HG03460 (cell line): Measurements from ENCODE around the gene GRIK1.

Source experiments
- ATAC-seq: cut with Tn5 transposase; IDR thresholded peaks from one replicate; pipeline ENCODE4 v1.9.1; 2021; ENCODE audit not compliant: unreplicated experiment

The GRIK1 gene

DNA sequence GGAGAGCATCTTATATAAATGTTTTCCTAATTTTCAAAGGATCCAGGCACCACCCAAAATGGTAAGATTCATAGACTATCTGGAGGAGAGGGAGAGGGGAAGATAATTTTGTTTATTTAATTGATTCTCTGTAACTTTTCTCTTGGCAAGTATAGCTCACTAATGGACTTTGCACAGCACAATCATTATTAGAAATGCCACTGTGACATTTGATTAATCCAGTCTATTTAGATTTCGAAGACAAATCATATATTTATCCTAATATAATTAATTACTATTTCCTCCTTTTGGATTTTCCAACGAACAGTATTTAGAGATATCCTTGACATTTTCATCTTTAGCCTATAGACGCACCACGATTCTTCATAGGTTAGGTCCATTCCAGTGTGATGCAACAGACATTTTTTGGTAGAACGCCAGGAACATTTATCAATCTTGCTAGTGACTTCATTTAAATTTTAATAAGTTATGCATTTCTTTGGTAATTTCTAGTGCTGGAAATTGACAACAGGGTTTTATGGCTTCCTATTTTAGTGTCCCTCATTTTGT, 152.4 kb downstream of the GRIK1 start:
- ATAC-seq = no peak

DNA sequence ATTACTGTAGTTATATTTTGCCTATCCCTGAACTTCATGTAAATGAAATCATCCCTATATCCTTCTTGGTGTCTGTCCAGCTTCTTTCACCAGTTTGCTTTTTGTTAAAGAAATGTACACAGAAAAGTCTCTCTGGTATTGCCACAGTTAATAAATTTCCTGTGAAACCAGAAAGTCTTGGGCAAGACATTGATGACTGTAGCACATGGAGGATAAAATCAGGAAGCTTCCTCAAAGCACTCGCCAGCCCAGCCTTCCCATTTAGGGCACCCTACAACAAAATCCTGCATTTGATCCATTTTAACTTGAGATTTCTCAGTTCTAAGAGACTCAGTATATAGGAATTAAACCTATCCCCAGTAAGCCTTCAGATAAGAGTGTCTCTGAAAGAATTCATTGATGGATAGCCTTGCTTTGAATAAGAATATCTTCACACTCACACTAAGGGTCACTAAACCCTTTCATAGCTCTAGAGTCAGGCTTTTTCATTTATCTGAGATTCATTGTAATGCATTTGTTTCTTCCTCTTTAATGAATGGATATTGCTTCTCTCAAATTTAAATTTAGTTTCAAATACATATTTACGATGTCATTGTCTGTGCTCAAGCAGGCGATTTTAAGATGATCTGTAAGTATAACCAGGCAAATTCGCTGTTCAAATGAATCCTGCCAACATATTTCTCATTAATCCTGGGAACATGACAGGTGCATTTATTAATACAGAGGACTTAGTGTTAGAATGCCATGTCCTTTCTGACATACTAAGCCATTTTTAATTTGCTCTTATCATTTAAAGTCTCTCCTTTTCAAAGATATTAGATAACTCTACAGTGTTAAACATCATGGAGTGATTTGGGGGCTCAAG, 153.1 kb downstream of the GRIK1 start:
- ATAC-seq = no peak

DNA sequence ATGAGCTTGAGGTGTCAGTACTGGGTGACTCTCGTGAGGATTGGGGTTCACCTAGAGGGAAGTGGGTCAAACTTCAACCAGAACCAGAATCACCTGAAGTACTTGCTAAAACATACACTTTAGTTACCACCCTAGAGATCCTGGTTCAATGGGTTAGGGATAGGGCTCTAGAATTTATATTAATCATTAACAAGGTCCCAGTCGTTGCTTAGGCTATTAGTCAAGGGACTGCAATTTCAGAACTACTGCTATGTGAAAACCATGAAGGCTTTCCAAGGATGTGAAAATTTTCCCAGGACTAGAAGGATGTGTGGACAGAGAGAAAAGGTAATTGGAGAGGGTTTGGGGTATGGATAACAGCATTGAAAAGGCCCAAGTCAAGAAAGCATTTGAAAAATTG, 162.6 kb downstream of the GRIK1 start:
- no peak for ATAC-seq

DNA sequence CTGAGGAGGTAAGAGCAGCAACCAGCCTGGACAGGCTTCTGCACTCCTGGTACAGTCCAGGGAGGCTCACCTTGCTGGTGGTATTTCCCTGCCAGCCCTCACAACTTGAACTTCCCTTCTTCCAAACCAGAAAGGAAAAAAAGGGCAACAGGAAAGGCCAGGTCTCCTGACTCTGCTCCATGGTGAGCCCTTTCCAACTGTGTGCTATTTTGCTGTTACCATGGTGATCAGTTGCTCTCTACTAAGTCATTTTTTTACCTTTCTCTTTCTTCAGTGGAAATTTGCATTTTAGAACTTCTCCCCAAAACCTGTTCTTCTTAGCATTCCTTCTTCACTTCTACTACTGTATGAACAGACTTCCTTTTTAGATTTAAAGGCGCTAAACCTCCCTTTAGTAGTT, 164.3 kb downstream of the GRIK1 start:
- no peak for ATAC-seq

DNA sequence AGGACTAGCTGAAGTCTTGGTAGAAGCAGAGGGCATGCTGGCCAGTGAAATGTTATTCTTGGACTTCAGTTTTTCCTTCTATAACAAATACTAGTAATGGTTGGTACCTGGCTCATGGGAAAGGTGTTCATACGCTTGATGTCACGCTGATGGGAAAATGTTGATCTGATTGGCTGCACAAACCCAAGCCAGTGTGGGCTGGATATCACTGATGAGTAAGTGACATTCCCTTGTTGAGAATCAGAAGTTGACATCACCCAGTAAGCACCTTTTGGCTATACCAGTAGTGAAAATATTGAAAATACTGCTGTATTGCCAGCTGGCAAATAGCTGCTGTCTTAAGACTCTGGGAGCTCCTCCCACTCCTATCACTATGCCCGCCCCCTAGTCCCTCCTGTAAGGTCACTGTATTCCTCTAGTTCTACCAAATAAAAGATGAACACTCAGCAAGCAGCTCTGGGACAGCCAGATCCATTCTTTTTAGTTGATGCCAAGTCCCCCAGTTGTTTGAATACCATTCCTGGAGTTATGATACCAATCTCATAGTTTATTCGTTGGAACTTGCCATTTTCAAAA, 168.2 kb downstream of the GRIK1 start:
- ATAC-seq = no peak

DNA sequence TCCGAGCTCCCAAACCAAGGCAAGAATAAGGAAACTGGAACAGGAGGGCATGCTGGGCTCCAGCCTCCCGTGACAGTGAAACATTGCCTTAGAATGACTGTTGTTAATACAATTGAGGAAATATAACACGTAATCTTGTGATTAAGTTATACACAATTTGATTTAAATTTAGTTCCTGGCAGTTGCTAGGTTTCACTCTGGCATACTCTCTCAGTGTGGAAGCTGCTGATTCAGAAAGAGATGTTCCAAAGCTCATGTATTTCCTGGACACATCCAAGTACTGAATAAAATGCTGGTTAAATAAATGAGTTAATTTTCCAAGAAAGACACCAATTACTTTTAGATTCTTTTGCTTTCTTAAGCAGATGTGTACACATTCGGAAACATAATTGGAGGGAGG, 176.1 kb downstream of the GRIK1 start:
- ATAC-seq = no peak

DNA sequence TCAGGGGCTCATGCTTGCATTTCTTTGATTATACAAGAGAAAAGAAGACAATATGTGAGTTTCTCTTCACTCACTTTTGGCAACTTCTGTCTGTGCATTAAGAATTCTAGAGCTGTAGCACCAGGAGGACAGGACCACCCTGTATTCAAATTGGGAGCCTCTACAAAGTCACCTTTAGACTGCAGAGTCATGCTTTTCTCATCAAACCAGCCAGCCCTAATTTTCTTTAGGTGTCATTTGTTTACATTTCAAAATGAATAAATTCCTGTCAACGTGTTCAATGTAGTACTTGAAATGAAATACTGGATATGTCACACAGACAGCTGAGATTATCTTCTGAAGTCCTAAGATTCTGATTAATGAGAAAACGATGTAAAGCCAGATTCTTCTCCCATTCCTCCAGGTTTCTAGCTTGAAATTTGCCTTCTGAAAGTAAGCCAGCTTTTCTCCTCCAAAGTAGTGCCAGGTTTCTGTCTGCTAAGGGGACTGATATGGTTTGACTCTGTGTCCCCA, 177.2 kb downstream of the GRIK1 start:
- ATAC-seq = no peak

DNA sequence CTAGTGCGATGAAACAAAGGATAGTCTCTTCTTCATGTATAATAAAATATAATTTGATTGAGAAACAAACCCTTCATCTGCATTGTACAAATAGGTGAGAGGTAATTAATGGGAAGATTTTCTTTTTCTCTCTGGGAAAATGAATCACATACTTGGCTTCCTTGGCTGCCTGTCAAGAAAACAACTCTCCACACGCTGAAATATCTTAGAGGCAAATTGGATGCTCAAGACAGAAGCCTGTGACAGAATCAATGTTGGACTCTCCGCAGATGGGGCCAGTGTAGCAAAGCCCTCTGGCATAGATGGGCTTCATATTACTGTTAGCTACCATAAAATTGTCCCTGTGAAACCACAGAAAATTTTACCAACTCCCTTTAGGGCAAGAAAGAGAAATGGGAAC, 186.6 kb downstream of the GRIK1 start:
- no peak for ATAC-seq

DNA sequence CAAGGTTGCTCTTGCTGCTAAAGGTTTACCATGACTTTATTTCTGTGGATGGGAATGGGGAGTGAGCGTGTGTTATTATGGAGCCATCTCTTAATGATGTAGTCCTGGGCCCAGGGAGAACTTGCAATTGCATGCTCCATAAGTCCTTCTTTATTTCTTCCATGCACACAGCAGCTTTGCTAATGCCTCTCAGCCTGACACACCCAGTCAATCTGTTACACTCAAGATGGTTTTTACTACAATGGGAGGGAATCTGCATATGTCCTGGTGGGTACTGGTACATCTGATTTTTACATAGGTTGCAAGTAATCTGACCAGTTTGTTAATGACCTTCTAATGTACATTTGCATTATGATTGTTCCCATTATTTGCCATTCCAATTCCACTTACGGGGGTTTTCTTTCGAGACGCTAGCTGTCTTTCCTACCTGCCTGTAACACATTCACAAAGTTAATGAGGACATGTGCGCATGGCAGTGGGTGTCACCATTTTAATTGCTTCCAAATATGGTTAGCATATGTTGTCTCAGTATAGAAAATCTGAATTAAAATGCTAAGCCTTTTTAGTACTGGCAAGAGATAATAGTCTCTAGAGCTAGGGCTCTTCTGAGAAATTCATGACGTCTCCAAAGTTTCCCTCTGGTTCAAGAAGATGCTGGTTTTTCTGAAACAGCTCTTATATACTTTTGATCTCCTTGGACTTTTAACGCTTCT, 188.2 kb downstream of the GRIK1 start:
- no peak for ATAC-seq

DNA sequence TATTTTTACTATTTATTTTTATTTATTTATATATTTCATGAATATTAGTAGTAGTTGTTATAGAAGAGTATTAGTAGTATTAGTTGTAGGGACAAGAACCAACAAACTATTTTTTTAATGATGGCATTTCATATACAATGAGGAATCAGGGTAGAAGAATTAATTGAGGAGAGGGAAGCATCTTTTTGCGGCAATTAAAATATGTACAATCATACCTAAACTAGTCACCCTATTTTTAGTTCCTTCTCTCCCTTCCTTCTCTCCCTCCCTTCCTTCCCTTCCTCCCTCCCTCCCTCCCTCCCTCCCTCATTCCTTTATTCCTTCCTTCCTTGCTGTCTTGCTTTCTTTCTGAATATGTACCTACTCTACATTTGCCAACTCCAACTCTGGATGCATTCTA, 189.8 kb downstream of the GRIK1 start:
- ATAC-seq = no peak

DNA sequence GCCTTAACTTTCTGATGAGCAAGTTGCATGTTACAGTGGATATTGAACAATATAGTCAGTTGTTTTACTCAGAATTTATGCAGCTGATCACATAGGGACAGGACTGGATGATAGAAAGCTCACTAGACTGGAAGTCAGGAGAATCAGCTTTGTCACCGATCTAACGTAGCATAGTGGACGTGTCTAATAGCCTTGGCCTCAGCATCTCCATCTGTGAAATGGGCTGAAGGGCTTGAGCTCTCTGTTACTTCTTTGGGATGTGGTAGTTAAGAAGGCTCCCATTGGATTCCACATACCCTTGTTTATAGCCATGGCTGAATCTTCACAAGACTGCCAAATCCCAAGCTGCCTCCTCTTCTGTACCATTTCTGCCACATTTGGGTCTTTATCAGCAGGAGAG, 190.6 kb downstream of the GRIK1 start:
- no peak for ATAC-seq

DNA sequence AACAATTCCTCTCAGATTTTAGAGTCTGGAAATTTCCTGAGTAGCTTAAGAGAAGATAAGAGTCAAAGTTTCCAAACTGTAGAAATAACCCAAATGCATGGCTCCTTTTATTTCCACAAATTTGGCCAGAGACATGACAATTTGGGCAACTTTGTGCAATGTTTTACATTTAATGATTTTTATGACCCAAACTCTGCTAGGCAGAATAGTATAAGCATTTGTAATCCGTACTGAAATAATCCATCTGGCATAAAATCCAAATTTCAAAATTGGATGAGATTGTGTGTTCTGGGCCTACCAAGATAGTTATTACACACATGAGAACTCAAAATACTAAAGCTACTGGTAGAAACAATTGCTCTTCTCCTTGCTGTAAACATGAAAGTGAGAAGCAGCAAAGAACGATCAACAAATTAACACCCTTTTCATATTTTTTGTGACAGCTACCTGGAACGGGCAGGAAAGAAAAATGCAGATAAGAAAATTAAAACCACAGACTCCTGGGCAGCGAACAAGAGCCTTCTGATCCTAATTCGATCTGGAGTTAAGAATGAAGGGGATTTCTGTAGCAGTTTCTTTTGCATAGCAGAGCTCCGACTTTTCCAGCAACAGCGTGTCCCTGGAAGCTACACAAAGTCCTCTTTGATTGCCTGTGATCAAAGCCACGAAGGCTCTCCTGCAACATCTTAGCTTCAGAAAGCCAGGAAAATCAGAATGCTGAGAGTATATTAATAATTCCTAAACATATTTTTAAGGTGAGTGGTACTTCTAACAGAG, 191.2 kb downstream of the GRIK1 start:
- no peak for ATAC-seq

DNA sequence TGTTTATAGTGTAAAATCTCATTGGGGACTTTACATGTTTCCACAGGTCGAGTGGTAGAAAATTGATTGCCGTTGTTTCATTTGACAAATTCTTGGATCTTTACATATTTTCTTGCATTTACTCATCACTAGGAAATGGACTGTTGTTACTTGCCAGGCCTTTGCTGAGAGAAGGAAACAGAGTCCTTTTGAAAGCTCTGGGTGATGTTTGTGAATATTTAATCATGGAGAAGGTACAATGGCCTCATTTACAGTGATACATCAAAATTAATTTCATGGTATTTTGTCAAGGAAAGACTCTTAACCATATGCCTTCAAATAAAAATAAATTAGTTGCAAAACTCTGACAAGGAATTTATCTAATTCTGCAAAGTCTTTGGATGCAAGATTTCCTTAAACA, 198.0 kb downstream of the GRIK1 start:
- ATAC-seq = no peak

DNA sequence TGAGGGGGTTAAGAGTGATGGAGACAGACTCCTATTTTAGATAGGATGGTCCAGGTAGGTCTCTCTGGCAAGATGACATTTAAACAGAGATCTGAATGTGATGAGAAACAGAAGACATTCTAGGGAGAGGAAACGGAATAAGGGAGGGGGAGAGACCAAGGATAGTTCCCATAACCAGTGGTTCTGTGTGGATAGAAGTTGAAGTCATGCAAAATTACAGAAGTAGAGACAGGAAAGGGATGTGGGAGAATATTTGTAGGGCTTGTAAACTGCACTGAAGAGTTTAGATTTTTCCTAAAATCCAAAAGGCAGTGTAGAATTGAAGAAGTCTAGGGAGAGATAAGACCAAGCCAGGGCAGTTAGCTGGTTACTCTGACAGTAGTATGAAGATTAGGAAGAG, 200.6 kb downstream of the GRIK1 start:
- ATAC-seq = no peak

DNA sequence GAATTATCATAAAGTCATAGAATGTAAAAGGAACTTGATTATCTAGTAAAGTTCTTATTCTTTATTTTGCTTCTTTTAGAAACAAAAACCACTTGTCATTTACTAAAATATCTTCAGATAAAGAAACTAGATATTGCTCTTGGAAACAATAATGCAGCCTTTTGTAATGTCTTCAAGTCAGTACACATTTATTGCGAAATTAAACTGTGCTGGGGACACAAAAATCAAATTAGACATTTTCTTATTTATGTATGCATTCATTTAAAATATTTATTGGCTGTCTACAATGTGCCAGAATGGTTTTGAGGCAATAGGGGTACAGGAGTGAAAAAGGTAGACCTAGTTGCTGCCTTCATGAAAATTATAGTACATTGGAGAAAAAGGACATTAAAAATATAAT, 201.1 kb downstream of the GRIK1 start:
- ATAC-seq = no peak

DNA sequence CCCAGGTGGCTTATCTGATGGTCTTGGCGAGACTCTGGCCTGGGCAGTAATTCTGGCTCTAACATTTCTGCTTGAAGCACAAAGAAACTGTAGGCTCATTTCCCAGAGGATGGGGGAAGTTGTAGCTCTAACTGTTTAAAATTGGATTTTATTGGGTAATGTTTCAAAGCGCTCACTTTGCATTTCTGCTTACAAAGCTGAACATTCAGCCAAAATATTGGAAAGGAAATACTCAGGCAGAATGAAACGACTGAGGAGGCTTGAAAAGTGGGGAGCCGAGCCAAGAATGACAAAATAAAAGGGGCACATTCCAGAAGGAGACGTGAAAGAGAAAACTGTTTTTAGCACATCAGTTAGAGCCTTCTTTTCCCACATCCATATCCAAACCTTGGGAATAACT, 202.6 kb downstream of the GRIK1 start:
- ATAC-seq = no peak

DNA sequence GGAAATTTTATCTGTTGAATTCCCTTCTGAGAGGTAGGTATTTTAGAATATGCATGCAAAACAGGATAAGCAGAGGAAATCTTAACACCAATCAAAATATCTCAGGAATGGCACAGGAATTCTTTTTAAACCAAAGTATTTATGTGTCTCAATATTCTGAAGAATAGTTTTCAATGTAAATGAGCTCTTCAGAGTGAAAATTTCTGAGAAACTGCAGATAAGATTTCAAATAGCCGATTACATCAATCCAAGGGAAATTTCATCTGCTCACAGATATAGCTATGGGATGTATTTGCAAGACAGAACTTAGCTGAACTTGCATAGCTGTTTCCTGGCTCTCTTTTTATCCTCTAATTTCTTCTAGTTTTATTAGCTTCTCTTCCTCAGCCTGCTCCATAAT, 209.5 kb downstream of the GRIK1 start:
- ATAC-seq = no peak

DNA sequence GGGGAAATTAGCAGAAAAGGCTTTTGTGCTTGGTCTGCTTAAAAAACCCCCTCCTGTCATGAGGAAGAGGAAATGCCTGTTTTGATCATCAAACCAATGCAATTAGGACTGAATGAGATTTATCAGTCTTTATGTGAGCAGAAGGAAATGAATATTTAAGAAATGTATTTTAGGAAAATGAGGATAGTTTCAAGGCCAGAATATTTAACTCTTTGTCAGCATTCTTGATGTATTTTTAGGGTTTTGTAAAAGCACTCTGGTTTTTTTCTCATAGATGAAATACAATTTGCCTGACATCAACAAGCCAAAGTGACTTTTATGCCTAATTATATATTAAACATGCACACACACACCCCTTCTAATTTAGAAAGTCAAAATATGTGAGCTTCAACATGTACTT, 213.8 kb downstream of the GRIK1 start:
- ATAC-seq = no peak

DNA sequence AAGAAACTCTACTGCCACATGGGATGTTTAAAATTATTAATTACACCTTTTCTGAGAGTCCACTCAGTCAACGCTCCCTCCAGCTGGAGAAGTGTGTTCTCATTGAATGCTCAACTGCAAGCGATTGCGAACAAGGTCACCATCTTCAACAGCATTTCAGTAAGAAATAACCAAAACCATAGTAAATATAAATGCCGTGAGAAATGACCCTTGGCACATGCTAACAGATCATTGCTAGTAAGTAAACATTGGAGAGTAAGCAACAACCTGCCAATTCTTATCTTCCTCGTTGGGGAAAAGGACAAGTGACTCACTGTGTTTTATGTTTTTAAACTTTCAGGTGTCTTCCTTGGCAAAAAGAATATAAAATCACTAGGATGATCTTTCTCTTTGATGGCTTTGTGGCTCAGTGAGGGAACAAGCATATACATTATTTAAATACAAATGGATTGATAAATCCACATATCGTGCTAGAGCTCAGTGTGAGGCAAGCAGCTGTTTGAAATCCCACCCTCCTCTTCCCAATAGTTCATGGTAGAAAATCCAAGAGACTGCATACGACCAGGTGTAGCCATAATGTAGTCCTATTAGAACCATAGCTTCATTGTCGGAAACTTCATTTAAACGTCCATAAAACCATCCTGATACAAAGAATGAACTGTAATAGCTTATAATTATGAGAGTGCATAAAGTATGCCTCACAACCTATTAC, 214.6 kb downstream of the GRIK1 start:
- ATAC-seq = no peak

DNA sequence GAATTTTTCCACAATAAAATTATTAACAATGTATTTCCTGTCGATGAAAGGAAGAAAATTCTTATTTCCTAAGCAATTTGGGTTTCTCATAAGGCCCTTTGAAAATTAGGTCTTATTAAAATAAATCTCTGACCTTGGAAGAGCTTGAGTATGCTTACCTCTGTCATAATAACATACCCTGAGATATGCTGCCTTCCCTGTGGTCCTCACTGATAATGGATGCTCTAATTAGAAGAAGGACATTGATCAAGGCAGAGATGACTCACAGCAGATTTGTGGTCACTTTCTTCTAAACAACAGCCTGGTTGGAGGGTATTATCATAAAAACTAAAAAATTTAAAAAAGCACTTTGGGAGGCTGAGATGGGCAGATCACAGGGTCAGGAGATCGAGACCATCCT, 217.8 kb downstream of the GRIK1 start:
- no peak for ATAC-seq
